Neural progenitor cell (in vitro differentiated cells): ENCODE data around the gene CDC42. TPM values are rescaled to one million over a fixed set of nuclear protein-coding genes. Genes with fewer than 3 reads are reported as not detected.

Source experiments
- DNase-seq: peaks from one replicate; pipeline ENCODE4 v3.0.0-alpha.2; 2016; ENCODE audit warnings: low spot score
- H2AFZ ChIP-seq: fragments of 200-600 bp; sonication (generic); replicated peaks from 2 replicates; pipeline ENCODE4 v1.6.1; 2016; ENCODE audit warnings: antibody characterized with exemption
- H3F3A ChIP-seq: fragments of 200-600 bp; sonication (generic); 2 replicates; pipeline ENCODE4 v1.6.1; 2016; ENCODE audit warnings: antibody characterized with exemption, low read depth
- H3K27ac ChIP-seq: fragments of 200-600 bp; sonication (generic); 2 replicates; pipeline ENCODE4 v1.5.1; 2016; ENCODE audit warnings: mild to moderate bottlenecking
- H3K27me3 ChIP-seq: fragments of 200-600 bp; sonication (generic); 2 replicates; pipeline ENCODE4 v1.6.1; 2016; ENCODE audit warnings: mild to moderate bottlenecking, moderate library complexity
- H3K36me3 ChIP-seq: fragments of 200-600 bp; sonication (generic); 2 replicates; pipeline ENCODE4 v1.5.1; 2016
- H3K4me1 ChIP-seq: fragments of 200-600 bp; sonication (generic); 2 replicates; pipeline ENCODE4 v1.6.1; 2016; ENCODE audit warnings: mixed run types
- H3K4me2 ChIP-seq: fragments of 200-600 bp; sonication (generic); 2 replicates; pipeline ENCODE4 v1.6.1; 2016
- H3K4me3 ChIP-seq: fragments of 200-600 bp; sonication (generic); 2 replicates; pipeline ENCODE4 v1.5.1; 2016
- H3K79me2 ChIP-seq: fragments of 200-600 bp; sonication (generic); 2 replicates; pipeline ENCODE4 v1.6.1; 2016; ENCODE audit warnings: low read depth
- H3K9ac ChIP-seq: fragments of 200-600 bp; sonication (generic); 2 replicates; pipeline ENCODE4 v1.6.1; 2016
- H3K9me3 ChIP-seq: fragments of 200-600 bp; sonication (generic); 2 replicates; pipeline ENCODE4 v1.5.1; 2016; ENCODE audit warnings: low read depth
- H4K20me1 ChIP-seq: fragments of 200-600 bp; sonication (generic); 2 replicates; pipeline ENCODE4 v1.6.1; 2016; ENCODE audit warnings: low read depth
- H3K27ac Mint-ChIP-seq: 3 replicates; pipeline ENCODE4 v1.8.0; 2021; ENCODE audit warnings: mixed read lengths
- H3K27me3 Mint-ChIP-seq: 2 replicates; pipeline ENCODE4 v1.8.0; 2022; ENCODE audit warnings: low read depth, mild to moderate bottlenecking, inconsistent platforms, moderate library complexity, mixed read lengths; ENCODE audit not compliant: insufficient read depth
- H3K36me3 Mint-ChIP-seq: 3 replicates; pipeline ENCODE4 v1.8.0; 2021; ENCODE audit warnings: mixed read lengths
- H3K4me1 Mint-ChIP-seq: 3 replicates; pipeline ENCODE4 v1.8.0; 2021; ENCODE audit warnings: mixed read lengths
- H3K4me3 Mint-ChIP-seq: 3 replicates; pipeline ENCODE4 v1.8.0; 2021; ENCODE audit warnings: mild to moderate bottlenecking, moderate library complexity, mixed read lengths
- H3K9me3 Mint-ChIP-seq: 3 replicates; pipeline ENCODE4 v1.8.0; 2020; ENCODE audit warnings: mixed read lengths
- CTCF ChIP-seq: fragments of 200-600 bp; sonication (generic); IDR thresholded peaks from 2 replicates; pipeline ENCODE4 v1.5.1; 2017; ENCODE audit warnings: antibody characterized with exemption, mild to moderate bottlenecking
- EZH2 ChIP-seq: fragments of 200-600 bp; sonication (generic); IDR thresholded peaks from 2 replicates; pipeline ENCODE4 v1.6.1; 2017; ENCODE audit warnings: antibody characterized with exemption, mild to moderate bottlenecking, moderate library complexity
- EZH2phosphoT487 ChIP-seq: fragments of 200-600 bp; sonication (generic); IDR thresholded peaks from 2 replicates; pipeline ENCODE4 v1.6.1; 2017; ENCODE audit warnings: antibody characterized with exemption
- total RNA-seq: library from RNA; depleted of rRNA; stranded (reverse); fragments of >200 nt; gene quantifications from 2 replicates; pipeline ENCODE4 v1.2.3, GENCODE V29; 2015; ENCODE audit warnings: low replicate concordance

CDC42 gene
- total RNA-seq, 1 donor from 2014 or later, result 348 TPM

GRCh38 chr1:22128392-22128791, 75.9 kb downstream of the CDC42 start:
- H3F3A ChIP-seq, result no peaks in the 10 kb centered on the region
- no peaks in the 10 kb centered on the region for H3K79me2 ChIP-seq
- no peak for DNase-seq
- no peak overlapping the region for H3K4me3 ChIP-seq
- H3K4me1 Mint-ChIP-seq, result peaks cover 11% of the 10 kb centered on the region
- no peak overlapping the region for H3K27ac ChIP-seq
- no peaks in the 10 kb centered on the region for H3K27me3 Mint-ChIP-seq
- H4K20me1 ChIP-seq, result peaks cover 39% of the 10 kb centered on the region
- no peak overlapping the region for H3K9ac ChIP-seq
- H3K27ac Mint-ChIP-seq, result no peak overlapping the region
- no peaks in the 10 kb centered on the region for H3K9me3 ChIP-seq
- H3K4me3 Mint-ChIP-seq, result no peak overlapping the region
- TF ChIP-seq EZH2phosphoT487 (no peak), CTCF (no peak), EZH2 (no peak)
- no peaks in the 10 kb centered on the region for H3K9me3 Mint-ChIP-seq
- H3K36me3 ChIP-seq, result no peaks in the 10 kb centered on the region
- H2AFZ ChIP-seq, result no peak overlapping the region
- peaks cover 7% of the 10 kb centered on the region for H3K27me3 ChIP-seq
- H3K4me1 ChIP-seq, result no peaks in the 10 kb centered on the region
- peaks cover 28% of the 10 kb centered on the region for H3K36me3 Mint-ChIP-seq
- H3K4me2 ChIP-seq, result no peak overlapping the region

- Histone ChIP-seq H3K9me3 (no peaks in the 10 kb centered on the region), H3K4me2 (no peak overlapping the region), H3K36me3 (no peaks in the 10 kb centered on the region), H4K20me1 (peaks cover 46% of the 10 kb centered on the region), H3K27ac (no peak overlapping the region), H3K4me3 (no peak overlapping the region), H3K9ac (no peak overlapping the region), H3F3A (peaks cover 4% of the 10 kb centered on the region), H3K4me1 (peaks cover 5% of the 10 kb centered on the region), H3K27me3 (peaks cover 20% of the 10 kb centered on the region), H2AFZ (no peak overlapping the region), H3K79me2 (no peaks in the 10 kb centered on the region)
- Mint-ChIP-seq H3K27me3 (no peaks in the 10 kb centered on the region), H3K36me3 (peaks cover 26% of the 10 kb centered on the region), H3K4me1 (peaks cover 21% of the 10 kb centered on the region), H3K27ac (no peak overlapping the region), H3K4me3 (no peak overlapping the region), H3K9me3 (no peaks in the 10 kb centered on the region)
- DNase-seq, result no peak
- no peak for TF ChIP-seq CTCF
- TF ChIP-seq EZH2phosphoT487, result no peak
- TF ChIP-seq EZH2, result no peak
Observed at GRCh38 chr1:22129501-22130117, 77.1 kb downstream of the CDC42 start.

- H3K27me3 Mint-ChIP-seq, result peaks cover 8% of the 10 kb centered on the region
- H3K36me3 ChIP-seq, result no peaks in the 10 kb centered on the region
- H3K9me3 ChIP-seq, result no peaks in the 10 kb centered on the region
- H3K4me1 Mint-ChIP-seq, result peaks cover 34% of the 10 kb centered on the region
- H3F3A ChIP-seq, result peaks cover 4% of the 10 kb centered on the region
- H3K36me3 Mint-ChIP-seq, result peaks cover 24% of the 10 kb centered on the region
- DNase-seq, result no peak
- no peak overlapping the region for H2AFZ ChIP-seq
- no peak overlapping the region for H3K9ac ChIP-seq
- H3K4me2 ChIP-seq, result no peak overlapping the region
- TF ChIP-seq CTCF (no peak), EZH2phosphoT487 (no peak), EZH2 (no peak)
- no peak overlapping the region for H3K27ac ChIP-seq
- peaks cover 34% of the 10 kb centered on the region for H3K27me3 ChIP-seq
- H3K4me1 ChIP-seq, result peaks cover 5% of the 10 kb centered on the region
- H3K4me3 Mint-ChIP-seq, result no peak overlapping the region
- H3K27ac Mint-ChIP-seq, result no peak overlapping the region
- no peak overlapping the region for H3K4me3 ChIP-seq
- H3K79me2 ChIP-seq, result no peaks in the 10 kb centered on the region
- no peaks in the 10 kb centered on the region for H3K9me3 Mint-ChIP-seq
- H4K20me1 ChIP-seq, result peaks cover 61% of the 10 kb centered on the region
Observed at GRCh38 chr1:22131062-22131461, 78.6 kb downstream of the CDC42 start.
